H9 (cell line): ENCODE data around the gene RPS15. TPM values are rescaled to one million over a fixed set of nuclear protein-coding genes. Genes with fewer than 3 reads are reported as not detected.

Experiments
- DNase-seq: peaks from one replicate; pipeline ENCODE4 v3.0.0-alpha.2; 2017
- H2AFZ ChIP-seq: one replicate; pipeline ENCODE4 v1.6.1; 2013; ENCODE audit warnings: mild to moderate bottlenecking, low read length, control low read depth, moderate library complexity
- H2AK5ac ChIP-seq: 2 replicates; pipeline ENCODE4 v1.6.1; 2013; ENCODE audit warnings: low read length, control low read depth, mixed read lengths; ENCODE audit not compliant: insufficient read length
- H2BK120ac ChIP-seq: one replicate; pipeline ENCODE4 v1.6.1; 2013; ENCODE audit warnings: low read depth, mild to moderate bottlenecking, low read length, control low read depth, inconsistent platforms; ENCODE audit not compliant: poor library complexity, severe bottlenecking
- H2BK12ac ChIP-seq: 2 replicates; pipeline ENCODE4 v1.6.1; 2013; ENCODE audit warnings: low read length, control low read depth, mixed read lengths, low read depth; ENCODE audit not compliant: insufficient read length
- H2BK15ac ChIP-seq: 2 replicates; pipeline ENCODE4 v1.6.1; 2013; ENCODE audit warnings: low read depth, low read length, control low read depth
- H2BK20ac ChIP-seq: one replicate; pipeline ENCODE4 v1.6.1; 2013; ENCODE audit warnings: low read depth, mild to moderate bottlenecking, low read length, control low read depth, inconsistent platforms; ENCODE audit not compliant: poor library complexity, severe bottlenecking
- H2BK5ac ChIP-seq: 2 replicates; pipeline ENCODE4 v1.6.1; 2013; ENCODE audit warnings: low read length, control low read depth, mixed read lengths; ENCODE audit not compliant: insufficient read length
- H3K14ac ChIP-seq: 2 replicates; pipeline ENCODE4 v1.6.1; 2013; ENCODE audit warnings: low read length, control low read depth; ENCODE audit not compliant: insufficient read depth
- H3K18ac ChIP-seq: 2 replicates; pipeline ENCODE4 v1.6.1; 2013; ENCODE audit warnings: low read depth, mild to moderate bottlenecking, mixed read lengths, low read length, control low read depth; ENCODE audit not compliant: insufficient read length
- H3K23ac ChIP-seq: 2 replicates; pipeline ENCODE4 v1.6.1; 2013; ENCODE audit warnings: low read length, control low read depth, mixed read lengths, low read depth; ENCODE audit not compliant: insufficient read length
- H3K23me2 ChIP-seq: 2 replicates; pipeline ENCODE4 v1.6.1; 2013; ENCODE audit warnings: low read depth, mild to moderate bottlenecking, mixed read lengths, low read length, control low read depth; ENCODE audit not compliant: insufficient read length, poor library complexity, severe bottlenecking
- H3K27ac ChIP-seq: 2 replicates; pipeline ENCODE4 v1.5.1; 2013; ENCODE audit warnings: low read length, control low read depth, mixed read lengths, low read depth; ENCODE audit not compliant: insufficient read length
- H3K27me3 ChIP-seq: 2 replicates; pipeline ENCODE4 v1.6.1; 2013; ENCODE audit warnings: low read length, control low read depth, inconsistent platforms; ENCODE audit not compliant: insufficient read depth
- H3K4ac ChIP-seq: 2 replicates; pipeline ENCODE4 v1.6.1; 2013; ENCODE audit warnings: low read depth, mild to moderate bottlenecking, control low read depth, inconsistent platforms, low read length, moderate library complexity
- H3K4me1 ChIP-seq: 2 replicates; pipeline ENCODE4 v1.6.1; 2013; ENCODE audit warnings: low read length, control low read depth, inconsistent platforms; ENCODE audit not compliant: insufficient read depth
- H3K4me2 ChIP-seq: 2 replicates; pipeline ENCODE4 v1.6.1; 2013; ENCODE audit warnings: low read length, control low read depth, mixed read lengths; ENCODE audit not compliant: insufficient read length, insufficient read depth
- H3K56ac ChIP-seq: 2 replicates; pipeline ENCODE4 v1.6.1; 2013; ENCODE audit warnings: low read depth, mild to moderate bottlenecking, mixed read lengths, low read length, control low read depth; ENCODE audit not compliant: insufficient read length
- H3K79me1 ChIP-seq: 2 replicates; pipeline ENCODE4 v1.6.1; 2013; ENCODE audit warnings: low read depth, mild to moderate bottlenecking, moderate library complexity, low read length, control low read depth, inconsistent platforms; ENCODE audit not compliant: insufficient read depth, poor library complexity, severe bottlenecking
- H3K79me2 ChIP-seq: 2 replicates; pipeline ENCODE4 v1.6.1; 2013; ENCODE audit warnings: low read length, control low read depth, inconsistent platforms; ENCODE audit not compliant: insufficient read depth
- H3K9ac ChIP-seq: 2 replicates; pipeline ENCODE4 v1.6.1; 2013; ENCODE audit warnings: low read length, control low read depth, mixed read lengths; ENCODE audit not compliant: insufficient read length; ENCODE audit errors: extremely low read depth
- H3K9me3 ChIP-seq: one replicate; pipeline ENCODE4 v1.6.1; 2013; ENCODE audit warnings: low read depth, low read length, inconsistent platforms; ENCODE audit not compliant: control insufficient read depth
- H3T11ph ChIP-seq: one replicate; pipeline ENCODE4 v1.6.1; 2013; ENCODE audit warnings: mild to moderate bottlenecking, low read length, control low read depth, inconsistent platforms
- H4K20me1 ChIP-seq: one replicate; pipeline ENCODE4 v1.6.1; 2013; ENCODE audit not compliant: control insufficient read depth, insufficient read length, insufficient read depth
- H4K5ac ChIP-seq: 2 replicates; pipeline ENCODE4 v1.6.1; 2013; ENCODE audit warnings: low read depth, mild to moderate bottlenecking, mixed read lengths, low read length, control low read depth; ENCODE audit not compliant: insufficient read length
- H4K8ac ChIP-seq: replicated peaks from 2 replicates; pipeline ENCODE4 v1.6.1; 2013; ENCODE audit warnings: low read length, control low read depth, mixed read lengths, low read depth; ENCODE audit not compliant: insufficient read length
- H4K91ac ChIP-seq: 2 replicates; pipeline ENCODE4 v1.6.1; 2013; ENCODE audit warnings: low read depth, mild to moderate bottlenecking, moderate library complexity, mixed read lengths, low read length, control low read depth; ENCODE audit not compliant: insufficient read length
- H3K27ac Mint-ChIP-seq, 3 experiments: 2 replicates in 2 of 3; 3 replicates in 1 of 3; pipeline ENCODE4 v1.8.0; 2020 to 2021; ENCODE audit warnings: mixed read lengths in 3 of 3, mild to moderate bottlenecking in 1 of 3, moderate library complexity in 1 of 3
- H3K27me3 Mint-ChIP-seq: 2 replicates; pipeline ENCODE4 v1.8.0; 2021; ENCODE audit warnings: low read depth, mild to moderate bottlenecking, moderate library complexity, mixed read lengths
- H3K36me3 Mint-ChIP-seq, 3 experiments: 2 replicates in 2 of 3; 3 replicates in 1 of 3; pipeline ENCODE4 v1.8.0; 2020 to 2021; ENCODE audit warnings: low read depth in 3 of 3, mixed read lengths in 3 of 3; ENCODE audit not compliant: insufficient read depth in 1 of 3
- H3K4me1 Mint-ChIP-seq, 2 experiments: 2 replicates each; pipeline ENCODE4 v1.8.0; 2020; ENCODE audit warnings: mixed read lengths in 2 of 2
- H3K4me3 Mint-ChIP-seq, 2 experiments: 2 replicates in 1 of 2; 3 replicates in 1 of 2; pipeline ENCODE4 v1.8.0; 2020 to 2021; ENCODE audit warnings: mild to moderate bottlenecking in 2 of 2, mixed read lengths in 2 of 2, moderate library complexity in 1 of 2
- H3K9me3 Mint-ChIP-seq, 2 experiments: 2 replicates in 1 of 2; 3 replicates in 1 of 2; pipeline ENCODE4 v1.8.0; 2020; ENCODE audit warnings: mild to moderate bottlenecking in 2 of 2, mixed read lengths in 2 of 2, moderate library complexity in 1 of 2
- CTCF ChIP-seq: fragments of 200-600 bp; sonication (generic); conservative IDR thresholded peaks from 3 replicates; pipeline ENCODE4 v1.8.0; 2021; ENCODE audit warnings: antibody characterized with exemption, mild to moderate bottlenecking
- WGBS: extraction: QIAGEN DNeasy Blood & Tissue Kit; methylation state at CpG from one replicate; pipeline ENCODE4 v1.1.7; 2013; ENCODE audit warnings: missing lambda C conversion rate, low lambda C conversion rate, mixed read lengths; ENCODE audit not compliant: insufficient read length; ENCODE audit errors: extremely low coverage; 5-methylcytosine and 5-hydroxymethylcytosine counted together
- total RNA-seq: library from RNA; stranded (reverse); gene quantifications from 2 replicates; pipeline ENCODE4 v1.2.1, GENCODE V29; 2021

The RPS15 gene
- total RNA-seq, 1 experiment from 2014 or later: 1,628 TPM

DNA sequence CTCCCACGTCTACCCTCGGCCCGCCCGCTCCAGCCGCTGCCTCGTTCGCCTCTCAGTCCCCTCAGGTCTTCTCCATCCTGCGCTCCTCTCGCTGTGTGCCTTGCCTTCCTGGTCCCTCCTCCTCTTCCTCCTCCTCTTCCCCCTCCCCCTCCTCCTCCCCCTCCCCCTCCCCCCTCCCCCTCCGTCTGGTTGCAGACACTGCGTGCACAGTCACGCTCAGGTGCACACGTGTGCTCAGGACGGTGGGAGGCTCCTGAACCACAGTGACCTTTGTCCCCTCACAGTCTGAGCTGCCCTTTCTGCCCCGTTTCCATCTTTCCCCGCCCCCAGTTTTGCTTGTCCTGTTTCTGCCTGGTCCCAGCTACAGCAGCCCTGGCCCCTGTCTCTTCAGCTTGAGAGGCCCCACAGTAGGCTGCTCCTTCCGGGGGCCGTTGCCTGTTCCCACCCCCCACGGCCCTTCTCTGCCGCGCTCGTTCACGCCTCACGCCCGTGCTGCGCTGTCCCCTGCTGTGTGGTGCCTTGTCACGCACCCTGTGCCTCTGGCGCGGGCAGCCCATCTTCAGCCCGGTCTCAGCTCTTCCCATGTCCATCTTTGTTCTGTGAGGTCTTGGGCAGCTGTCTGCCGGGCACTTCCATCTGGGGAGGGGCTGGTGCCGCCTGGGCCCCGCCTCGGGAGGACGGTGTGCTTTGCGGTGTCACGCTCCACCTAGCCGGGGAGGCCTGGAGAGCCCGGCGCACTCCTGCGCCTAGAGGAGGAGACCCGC is 13.8 kb upstream of the RPS15 start:
- H3K23me2 ChIP-seq: peaks cover 6% of the 10 kb centered on the region
- WGBS: no CpG with 5 or more reads among the region's 42 CpGs

More for the DNA sequence above, 13.8 kb upstream of the RPS15 start:
- Histone ChIP-seq H2BK20ac (no peak overlapping the region), H4K8ac (no peak overlapping the region), H4K91ac (no peak overlapping the region), H3K23ac (no peak overlapping the region), H4K5ac (no peak overlapping the region), H3K4me2 (no peak overlapping the region), H3K79me1 (peaks cover 3% of the 10 kb centered on the region), H3K27me3 (no peaks in the 10 kb centered on the region), H3K4ac (no peak overlapping the region), H3K79me2 (no peaks in the 10 kb centered on the region; the same call in 1 of the 2 replicates), H3K27ac (no peak overlapping the region), H3K9ac (no peak overlapping the region), H2BK5ac (no peak overlapping the region), H3K14ac (no peak overlapping the region; the same call in 1 of the 2 replicates), H2BK15ac (no peak overlapping the region), H2AFZ (no peak overlapping the region), H2BK120ac (no peak overlapping the region), H3K9me3 (no peaks in the 10 kb centered on the region), H3T11ph (no peak overlapping the region), H3K4me1 (no peaks in the 10 kb centered on the region), H2BK12ac (no peak overlapping the region), H2AK5ac (no peak overlapping the region), H3K56ac (no peak overlapping the region), H4K20me1 (no peaks in the 10 kb centered on the region), H3K18ac (no peak overlapping the region)
- Mint-ChIP-seq H3K9me3 (no peaks in the 10 kb centered on the region), H3K4me1 (peaks cover 0 to 20% of the 10 kb centered on the region in 2 experiments; a peak in 2 of 4 replicates), H3K36me3 (peaks cover 21 to 75% (median 69%) of the 10 kb centered on the region in 3 experiments), H3K27ac (peak overlapping the region in 2 of 3 experiments; percentile 73 to 82; a peak in 2 of 7 replicates), H3K4me3 (no peak overlapping the region), H3K27me3 (no peaks in the 10 kb centered on the region)
- DNase-seq: no peak
- no peak for TF ChIP-seq CTCF
